HepG2 (cell line): ENCODE measurements around the gene TULP4. TPM values are rescaled to one million over a fixed set of nuclear protein-coding genes. Genes with fewer than 3 reads are reported as not detected.

Experiments used
- ATAC-seq: fragments of 200-7000 bp; cut with Tn5 transposase; 3 replicates; pipeline ENCODE4 v1.9.1; 2020; ENCODE audit warnings: mild to moderate bottlenecking, moderate library complexity
- BruUV-seq: library from RNA; stranded (reverse); fragments of 400-500 nt; replicated peaks from 2 replicates; lab custom pipeline; 2021; lab: Mats Ljungman, UMichigan
- CTCF ChIA-PET: fragments of 300-600 bp; formaldehyde crosslinking; extraction: SDS; loops from one replicate; lab custom pipeline; 2021; ENCODE audit warnings: low total read pairs, inconsistent platforms, low intra/inter-chr PET ratio; lab: Yijun Ruan, JAX
- POLR2A ChIA-PET: fragments of 350-600 bp; sonication (Branson Sonifier 250); formaldehyde crosslinking; loops from one replicate; lab custom pipeline; 2020; ENCODE audit warnings: antibody characterized with exemption, inconsistent platforms; lab: Yijun Ruan, JAX
- DNase-seq: peaks from one replicate; pipeline ENCODE4 v3.0.0-alpha.2; 2015; ENCODE audit warnings: low spot score
- FAIRE-seq: peaks from 3 replicates; lab custom pipeline; 2011; peaks lifted over from hg19 to GRCh38; lab: Jason Lieb, UNC
- H2AFZ ChIP-seq: one replicate; pipeline ENCODE4 v1.6.1; 2011; ENCODE audit warnings: low read length, inconsistent platforms
- H3K27ac ChIP-seq: fragments of 300-600 bp; 3 replicates; pipeline ENCODE4 v1.8.0; 2011; ENCODE audit warnings: mixed run types, mild to moderate bottlenecking, mixed read lengths, low read length, inconsistent platforms; ENCODE audit not compliant: insufficient read depth; ENCODE audit errors: extremely low read length
- H3K27me3 ChIP-seq, 2 experiments: fragments of 200-600 bp in 1 of 2; 2 replicates in 1 of 2; 3 replicates in 1 of 2; pipeline versions ENCODE4 v1.6.0 to v1.8.0; 2011; ENCODE audit warnings: low read length in 2 of 2, mild to moderate bottlenecking in 2 of 2, moderate library complexity in 2 of 2, inconsistent platforms in 1 of 2; ENCODE audit not compliant: insufficient read depth in 2 of 2, control insufficient read depth in 1 of 2
- H3K36me3 ChIP-seq, 2 experiments: fragments of 200-600 bp in 1 of 2; replicated peaks in 1 of 2; 2 replicates in 1 of 2; 3 replicates in 1 of 2; pipeline versions ENCODE4 v1.5.1 to v1.8.0; 2011; ENCODE audit warnings: low read length in 2 of 2, inconsistent platforms in 1 of 2; ENCODE audit not compliant: insufficient read depth in 2 of 2, control insufficient read depth in 1 of 2
- H3K4me1 ChIP-seq: 2 replicates; pipeline ENCODE4 v1.5.1; 2012; ENCODE audit warnings: low read length, inconsistent platforms; ENCODE audit not compliant: insufficient read depth
- H3K4me2 ChIP-seq: 2 replicates; pipeline ENCODE4 v1.6.0; 2011; ENCODE audit warnings: low read depth, low read length, inconsistent platforms
- H3K4me3 ChIP-seq, 3 experiments: fragments of 200-600 bp in 1 of 3; sonication (generic), shearing (Covaris generic) in 1 of 3; replicated peaks in 1 of 3; 2 replicates each; pipeline ENCODE4 v1.5.1; 2011 to 2016; ENCODE audit warnings: low read length in 3 of 3, inconsistent platforms in 2 of 3, low read depth in 2 of 3, mild to moderate bottlenecking in 2 of 3, control low read depth in 1 of 3, mixed read lengths in 1 of 3; ENCODE audit not compliant: insufficient read depth in 1 of 3
- H3K79me2 ChIP-seq: one replicate; pipeline ENCODE4 v1.6.1; 2011; ENCODE audit warnings: low read length, inconsistent platforms; ENCODE audit not compliant: insufficient read depth
- H3K9ac ChIP-seq: 2 replicates; pipeline ENCODE4 v1.6.0; 2011; ENCODE audit warnings: mild to moderate bottlenecking, low read depth, low read length, inconsistent platforms; ENCODE audit not compliant: insufficient read depth
- H3K9me3 ChIP-seq: 2 replicates; pipeline ENCODE4 v1.5.1; 2012; ENCODE audit warnings: mild to moderate bottlenecking, low read length
- H4K20me1 ChIP-seq: 2 replicates; pipeline ENCODE4 v1.6.0; 2011; ENCODE audit warnings: inconsistent platforms, mild to moderate bottlenecking, low read length, moderate library complexity; ENCODE audit not compliant: insufficient read depth
- CENPX ChIP-seq: sonication (generic); formaldehyde crosslinking; IDR thresholded peaks from 2 replicates; pipeline ENCODE4 v1.9.0; 2021; ENCODE audit warnings: mild to moderate bottlenecking, missing genetic modification reagents, moderate library complexity
- FOXA3 ChIP-seq: IDR thresholded peaks from 2 replicates; pipeline ENCODE4 v1.6.1; 2016; ENCODE audit warnings: missing genetic modification reagents, missing compliant biosample characterization
- FOXO1 ChIP-seq: sonication (generic); formaldehyde crosslinking; IDR thresholded peaks from 2 replicates; pipeline ENCODE4 v1.4.0; 2020; ENCODE audit warnings: missing genetic modification reagents
- GTF2F1 ChIP-seq: fragments of 150-350 bp; IDR thresholded peaks from 2 replicates; pipeline ENCODE4 v1.6.1; 2014; ENCODE audit warnings: low read length
- MIER2 ChIP-seq: IDR thresholded peaks from 2 replicates; pipeline ENCODE4 v1.6.1; 2016; ENCODE audit warnings: missing biosample characterization, missing genetic modification reagents
- POGZ ChIP-seq: sonication (generic); formaldehyde crosslinking; IDR thresholded peaks from 2 replicates; pipeline ENCODE4 v1.4.0; 2020; ENCODE audit warnings: mild to moderate bottlenecking, missing genetic modification reagents
- RAD21 ChIP-seq: fragments of 450-650 bp; formaldehyde crosslinking; IDR thresholded peaks from 2 replicates; pipeline ENCODE4 v1.5.0; 2020; ENCODE audit warnings: mild to moderate bottlenecking
- RBFOX2 ChIP-seq: fragments of 200-400 bp; formaldehyde crosslinking; IDR thresholded peaks from 2 replicates; pipeline ENCODE4 v1.6.1; 2017; ENCODE audit warnings: low read depth, mild to moderate bottlenecking, low read length
- REL ChIP-seq: sonication (generic); formaldehyde crosslinking; conservative IDR thresholded peaks from 2 replicates; pipeline ENCODE4 v1.8.0; 2022; ENCODE audit warnings: mild to moderate bottlenecking, missing genetic modification reagents, moderate library complexity
- STAG1 ChIP-seq: sonication (generic); formaldehyde crosslinking; IDR thresholded peaks from 2 replicates; pipeline ENCODE4 v1.4.0; 2020; ENCODE audit warnings: missing genetic modification reagents
- ZNF350 ChIP-seq: sonication (generic); formaldehyde crosslinking; IDR thresholded peaks from 2 replicates; pipeline ENCODE4 v1.4.0; 2020; ENCODE audit warnings: mild to moderate bottlenecking, low read depth, missing genetic modification reagents, borderline replicate concordance
- WGBS: methylation state at CpG from one replicate; pipeline ENCODE4 v1.1.6; 2017; ENCODE audit warnings: low lambda C conversion rate; 5-methylcytosine and 5-hydroxymethylcytosine counted together
- in situ Hi-C: cut with HindIII; loops from 2 replicates; pipeline ENCODE4 v1.10.0; 2017; ENCODE audit warnings: low pct_unique_long_range_greater_than_20kb; ENCODE audit not compliant: extremely low pct_ligation_motif_present
- intact Hi-C: fragments of 100-400 bp; cut with micrococcal nuclease; formaldehyde crosslinking; loops from one replicate; pipeline ENCODE4 v1.10.0; 2022; ENCODE audit not compliant: unreplicated experiment
- polyA plus RNA-seq, 8 experiments: library from polyadenylated mRNA; depleted of rRNA in 3 of 8; stranded (reverse) in 7 of 8; unstranded in 1 of 8; fragments of >200 nt; fragmentation: Illumina TruSeq in 4 of 8; extraction: Trizol in 4 of 8; gene quantifications; 2 replicates each; pipeline versions ENCODE4 v1.2.1 to v1.2.3, GENCODE V29; 2011 to 2016; ENCODE audit warnings: low read depth in 4 of 8, missing spikeins in 1 of 8, mixed read lengths in 1 of 8; ENCODE audit not compliant: insufficient read depth in 1 of 8
- total RNA-seq, 5 experiments: library from RNA; depleted of rRNA; stranded (reverse); fragments of >200 nt; fragmentation: Illumina TruSeq; extraction: Trizol; gene quantifications; 2 replicates each; pipeline ENCODE4 v1.2.3, GENCODE V29; 2016; ENCODE audit warnings: low read depth in 1 of 5
- TF ChIP-seq, protein P1 (sequence below): IDR thresholded peaks from 2 replicates; pipeline ENCODE4 v1.4.0; 2020; ENCODE audit warnings: mild to moderate bottlenecking, missing genetic modification reagents
- TF ChIP-seq, protein P2 (sequence below): sonication (generic); formaldehyde crosslinking; IDR thresholded peaks from 2 replicates; pipeline ENCODE4 v1.5.1; 2020; ENCODE audit warnings: mild to moderate bottlenecking, moderate library complexity, missing genetic modification reagents

Gene TULP4
- total and polyA plus RNA-seq, 2 of the 13 experiments (the other 11 are each of a cell fraction or from before 2014, with no cell fraction given) = 21.1 to 122 TPM

DNA sequence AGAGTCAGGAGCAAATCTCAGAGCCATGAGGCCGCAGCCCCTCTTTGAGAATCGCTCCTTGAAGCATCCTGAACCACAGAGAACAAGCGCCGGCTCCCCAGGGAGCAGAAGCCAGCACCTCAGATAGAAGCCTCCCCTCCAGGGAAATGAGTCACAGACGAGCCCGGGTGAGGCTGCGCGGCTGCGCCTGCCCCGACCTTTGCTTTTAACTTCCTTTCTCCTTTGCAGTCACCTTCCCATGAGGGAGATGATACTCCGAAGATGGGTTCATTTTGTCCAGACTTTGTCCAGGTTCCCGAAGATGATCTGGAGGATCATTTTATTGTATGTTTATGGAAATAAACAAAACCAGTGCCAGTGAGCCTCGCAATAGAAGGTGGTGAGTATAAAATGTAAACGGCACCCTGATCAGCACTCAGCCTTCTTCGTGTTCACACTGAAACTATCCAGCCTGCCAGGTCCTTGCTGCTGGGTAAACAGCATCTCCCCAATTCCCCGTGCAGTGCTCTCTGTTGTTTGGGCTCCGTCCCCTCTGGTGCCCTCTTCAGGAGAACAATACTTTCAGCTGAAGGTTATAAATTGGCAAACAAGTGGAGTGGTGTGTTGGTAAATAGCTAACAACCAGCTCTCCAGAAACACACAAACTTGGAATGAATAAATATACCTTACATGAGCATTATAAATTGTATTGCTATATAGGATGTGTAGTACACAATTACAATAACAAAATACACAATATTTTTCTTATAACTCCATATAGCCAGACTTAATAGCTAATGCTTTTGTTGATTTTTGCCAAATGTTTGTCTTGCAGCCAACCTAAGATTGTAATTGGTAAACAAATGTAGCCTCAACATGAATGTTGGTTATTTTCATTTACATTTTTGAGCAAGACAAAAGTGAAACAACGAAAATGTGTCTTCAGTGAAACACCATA, 206.2 kb downstream of the TULP4 start:
- Histone ChIP-seq H2AFZ (no peak overlapping the region), H3K79me2 (no peaks in the 10 kb centered on the region), H3K4me3 (0 out of 6 replicates have a peak overlapping the region, but pooled peaks of 1 of the 3 experiments have one; percentile 1), H4K20me1 (no peaks in the 10 kb centered on the region), H3K9ac (no peak overlapping the region), H3K27me3 (no peaks in the 10 kb centered on the region), H3K4me2 (0 out of 2 replicates have a peak overlapping the region, but pooled peaks have one; percentile 25), H3K27ac (no peak overlapping the region), H3K9me3 (no peaks in the 10 kb centered on the region), H3K4me1 (0 out of 2 replicates have a peak, but pooled peaks cover 7% of the 10 kb centered on the region), H3K36me3 (no peaks in the 10 kb centered on the region)
- FAIRE-seq (peak; percentile 95), DNase-seq (peak; percentile 55), ATAC-seq (peak; percentile 72)
- ChIA-PET POLR2A (interaction anchor here (1.2 kb wide), 1 partner anchor 28 kb away, joined by 3 read pairs; no protein-coding TSS in a partner anchor), CTCF (interaction anchor here (0.7 to 1.4 kb wide), 2 partner anchors 298 to 304 kb away, joined by 5 to 6 read pairs; no protein-coding TSS in a partner anchor)
- no TSS peak for BruUV-seq
- intact Hi-C loops = loop anchor here (5.0 kb wide), 1 partner anchor 296 kb away; no protein-coding TSS in a partner anchor
- in situ Hi-C loops = loop anchor here (25.0 kb wide), 1 partner anchor 306 kb away; no protein-coding TSS in a partner anchor
- WGBS = 53% methylated on average over 18 of the region's 18 CpGs
- TF ChIP-seq, protein P1, sequence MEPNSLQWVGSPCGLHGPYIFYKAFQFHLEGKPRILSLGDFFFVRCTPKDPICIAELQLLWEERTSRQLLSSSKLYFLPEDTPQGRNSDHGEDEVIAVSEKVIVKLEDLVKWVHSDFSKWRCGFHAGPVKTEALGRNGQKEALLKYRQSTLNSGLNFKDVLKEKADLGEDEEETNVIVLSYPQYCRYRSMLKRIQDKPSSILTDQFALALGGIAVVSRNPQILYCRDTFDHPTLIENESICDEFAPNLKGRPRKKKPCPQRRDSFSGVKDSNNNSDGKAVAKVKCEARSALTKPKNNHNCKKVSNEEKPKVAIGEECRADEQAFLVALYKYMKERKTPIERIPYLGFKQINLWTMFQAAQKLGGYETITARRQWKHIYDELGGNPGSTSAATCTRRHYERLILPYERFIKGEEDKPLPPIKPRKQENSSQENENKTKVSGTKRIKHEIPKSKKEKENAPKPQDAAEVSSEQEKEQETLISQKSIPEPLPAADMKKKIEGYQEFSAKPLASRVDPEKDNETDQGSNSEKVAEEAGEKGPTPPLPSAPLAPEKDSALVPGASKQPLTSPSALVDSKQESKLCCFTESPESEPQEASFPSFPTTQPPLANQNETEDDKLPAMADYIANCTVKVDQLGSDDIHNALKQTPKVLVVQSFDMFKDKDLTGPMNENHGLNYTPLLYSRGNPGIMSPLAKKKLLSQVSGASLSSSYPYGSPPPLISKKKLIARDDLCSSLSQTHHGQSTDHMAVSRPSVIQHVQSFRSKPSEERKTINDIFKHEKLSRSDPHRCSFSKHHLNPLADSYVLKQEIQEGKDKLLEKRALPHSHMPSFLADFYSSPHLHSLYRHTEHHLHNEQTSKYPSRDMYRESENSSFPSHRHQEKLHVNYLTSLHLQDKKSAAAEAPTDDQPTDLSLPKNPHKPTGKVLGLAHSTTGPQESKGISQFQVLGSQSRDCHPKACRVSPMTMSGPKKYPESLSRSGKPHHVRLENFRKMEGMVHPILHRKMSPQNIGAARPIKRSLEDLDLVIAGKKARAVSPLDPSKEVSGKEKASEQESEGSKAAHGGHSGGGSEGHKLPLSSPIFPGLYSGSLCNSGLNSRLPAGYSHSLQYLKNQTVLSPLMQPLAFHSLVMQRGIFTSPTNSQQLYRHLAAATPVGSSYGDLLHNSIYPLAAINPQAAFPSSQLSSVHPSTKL = 0 out of 2 replicates have a peak, but pooled peaks have one; percentile 19
- TF ChIP-seq FOXA3 (CRISPR knock-in tag) (peak; percentile 56; the same call in 1 of the 2 replicates), MIER2 (CRISPR knock-in tag) (0 out of 2 replicates have a peak, but pooled peaks have one; percentile 12), CENPX (no peak), REL (no peak), ZNF350 (CRISPR knock-in tag) (0 out of 2 replicates have a peak, but pooled peaks have one; percentile 25), RAD21 (peak; percentile 23; the same call in 1 of the 2 replicates), FOXO1 (CRISPR knock-in tag) (0 out of 2 replicates have a peak, but pooled peaks have one; percentile 24), GTF2F1 (no peak), STAG1 (CRISPR knock-in tag) (peak; percentile 77), RBFOX2 (no peak), POGZ (CRISPR knock-in tag) (no peak)
- TF ChIP-seq, protein P2, sequence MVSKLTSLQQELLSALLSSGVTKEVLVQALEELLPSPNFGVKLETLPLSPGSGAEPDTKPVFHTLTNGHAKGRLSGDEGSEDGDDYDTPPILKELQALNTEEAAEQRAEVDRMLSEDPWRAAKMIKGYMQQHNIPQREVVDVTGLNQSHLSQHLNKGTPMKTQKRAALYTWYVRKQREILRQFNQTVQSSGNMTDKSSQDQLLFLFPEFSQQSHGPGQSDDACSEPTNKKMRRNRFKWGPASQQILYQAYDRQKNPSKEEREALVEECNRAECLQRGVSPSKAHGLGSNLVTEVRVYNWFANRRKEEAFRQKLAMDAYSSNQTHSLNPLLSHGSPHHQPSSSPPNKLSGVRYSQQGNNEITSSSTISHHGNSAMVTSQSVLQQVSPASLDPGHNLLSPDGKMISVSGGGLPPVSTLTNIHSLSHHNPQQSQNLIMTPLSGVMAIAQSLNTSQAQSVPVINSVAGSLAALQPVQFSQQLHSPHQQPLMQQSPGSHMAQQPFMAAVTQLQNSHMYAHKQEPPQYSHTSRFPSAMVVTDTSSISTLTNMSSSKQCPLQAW (CRISPR knock-in tag) = no peak
